Mesendoderm (in vitro differentiated cells): ENCODE data around the gene PPP2R3B.

Source experiments
- DNase-seq: peaks from one replicate; pipeline ENCODE4 v3.0.0; 2013
- H2AK5ac ChIP-seq: 2 replicates; pipeline ENCODE4 v1.6.1; 2013; ENCODE audit warnings: low read length, inconsistent platforms
- H2BK120ac ChIP-seq: 2 replicates; pipeline ENCODE4 v1.6.1; 2013; ENCODE audit warnings: low read depth, mild to moderate bottlenecking, low read length, moderate library complexity, mixed read lengths
- H2BK15ac ChIP-seq: replicated peaks from 2 replicates; pipeline ENCODE4 v1.6.1; 2013; ENCODE audit warnings: low read depth, mild to moderate bottlenecking, moderate library complexity
- H2BK5ac ChIP-seq: 2 replicates; pipeline ENCODE4 v1.6.1; 2013; ENCODE audit warnings: low read length, inconsistent platforms
- H3K18ac ChIP-seq: 2 replicates; pipeline ENCODE4 v1.6.1; 2013; ENCODE audit warnings: mild to moderate bottlenecking, low read length, mixed read lengths
- H3K23ac ChIP-seq: one replicate; pipeline ENCODE4 v1.6.1; 2013; ENCODE audit warnings: low read length
- H3K27ac ChIP-seq: 2 replicates; pipeline ENCODE4 v1.5.1; 2013; ENCODE audit warnings: low read depth, mild to moderate bottlenecking, inconsistent platforms, low read length, moderate library complexity
- H3K27me3 ChIP-seq: 2 replicates; pipeline ENCODE4 v1.6.1; 2013; ENCODE audit warnings: low read length, control low read depth, mild to moderate bottlenecking, inconsistent platforms; ENCODE audit not compliant: insufficient read depth, poor library complexity
- H3K36me3 ChIP-seq: 2 replicates; pipeline ENCODE4 v1.6.1; 2013; ENCODE audit warnings: low read length, inconsistent platforms; ENCODE audit not compliant: control insufficient read depth, insufficient read depth
- H3K4ac ChIP-seq: one replicate; pipeline ENCODE4 v1.6.1; 2013; ENCODE audit warnings: low read depth, mild to moderate bottlenecking, low read length, moderate library complexity
- H3K4me1 ChIP-seq: 2 replicates; pipeline ENCODE4 v1.6.1; 2013; ENCODE audit warnings: low read depth, low read length, inconsistent platforms; ENCODE audit not compliant: control insufficient read depth
- H3K4me2 ChIP-seq: 2 replicates; pipeline ENCODE4 v1.6.1; 2013; ENCODE audit warnings: low read length
- H3K4me3 ChIP-seq: 2 replicates; pipeline ENCODE4 v1.5.1; 2013; ENCODE audit warnings: mild to moderate bottlenecking, low read length
- H3K56ac ChIP-seq: one replicate; pipeline ENCODE4 v1.6.1; 2013; ENCODE audit warnings: low read length
- H3K79me1 ChIP-seq: 2 replicates; pipeline ENCODE4 v1.6.1; 2013; ENCODE audit warnings: low read length, inconsistent platforms
- H3K79me2 ChIP-seq: 2 replicates; pipeline ENCODE4 v1.6.1; 2013; ENCODE audit warnings: mild to moderate bottlenecking, low read length; ENCODE audit not compliant: control insufficient read depth, insufficient read depth
- H3K9ac ChIP-seq: 2 replicates; pipeline ENCODE4 v1.6.1; 2013; ENCODE audit warnings: low read length, inconsistent platforms
- H4K5ac ChIP-seq: one replicate; pipeline ENCODE4 v1.6.1; 2013; ENCODE audit warnings: low read length
- H4K8ac ChIP-seq: one replicate; pipeline ENCODE4 v1.6.1; 2013; ENCODE audit warnings: low read depth, mild to moderate bottlenecking, control low read depth, low read length, moderate library complexity
- WGBS: extraction: QIAGEN DNeasy Blood & Tissue Kit; methylation state at CpG from one replicate; pipeline ENCODE4 v1.1.7; 2013; ENCODE audit warnings: low lambda C conversion rate, missing lambda C conversion rate; ENCODE audit not compliant: insufficient coverage; ENCODE audit errors: extremely low coverage; 5-methylcytosine and 5-hydroxymethylcytosine counted together

Gene PPP2R3B

GRCh38 chrX:341541-342101 lies 45.1 kb downstream of the PPP2R3B start:
- H2BK5ac ChIP-seq: no peak overlapping the region
- H3K79me1 ChIP-seq: no peaks in the 10 kb centered on the region
- WGBS: no CpG with 5 or more reads among the region's 36 CpGs
- no peaks in the 10 kb centered on the region for H3K27me3 ChIP-seq
- H4K8ac ChIP-seq: no peak overlapping the region
- H3K4me3 ChIP-seq: no peak overlapping the region
- no peak overlapping the region for H2AK5ac ChIP-seq
- H3K56ac ChIP-seq: no peak overlapping the region
- no peaks in the 10 kb centered on the region for H3K4me1 ChIP-seq
- no peak overlapping the region for H3K18ac ChIP-seq
- H3K23ac ChIP-seq: no peak overlapping the region
- H4K5ac ChIP-seq: no peak overlapping the region
- no peak for DNase-seq
- H3K36me3 ChIP-seq: no peaks in the 10 kb centered on the region
- H3K9ac ChIP-seq: no peak overlapping the region
- no peak overlapping the region for H2BK120ac ChIP-seq
- H3K27ac ChIP-seq: no peak overlapping the region
- no peak overlapping the region for H2BK15ac ChIP-seq
- H3K4ac ChIP-seq: no peak overlapping the region
- no peak overlapping the region for H3K4me2 ChIP-seq
- no peaks in the 10 kb centered on the region for H3K79me2 ChIP-seq

DNA sequence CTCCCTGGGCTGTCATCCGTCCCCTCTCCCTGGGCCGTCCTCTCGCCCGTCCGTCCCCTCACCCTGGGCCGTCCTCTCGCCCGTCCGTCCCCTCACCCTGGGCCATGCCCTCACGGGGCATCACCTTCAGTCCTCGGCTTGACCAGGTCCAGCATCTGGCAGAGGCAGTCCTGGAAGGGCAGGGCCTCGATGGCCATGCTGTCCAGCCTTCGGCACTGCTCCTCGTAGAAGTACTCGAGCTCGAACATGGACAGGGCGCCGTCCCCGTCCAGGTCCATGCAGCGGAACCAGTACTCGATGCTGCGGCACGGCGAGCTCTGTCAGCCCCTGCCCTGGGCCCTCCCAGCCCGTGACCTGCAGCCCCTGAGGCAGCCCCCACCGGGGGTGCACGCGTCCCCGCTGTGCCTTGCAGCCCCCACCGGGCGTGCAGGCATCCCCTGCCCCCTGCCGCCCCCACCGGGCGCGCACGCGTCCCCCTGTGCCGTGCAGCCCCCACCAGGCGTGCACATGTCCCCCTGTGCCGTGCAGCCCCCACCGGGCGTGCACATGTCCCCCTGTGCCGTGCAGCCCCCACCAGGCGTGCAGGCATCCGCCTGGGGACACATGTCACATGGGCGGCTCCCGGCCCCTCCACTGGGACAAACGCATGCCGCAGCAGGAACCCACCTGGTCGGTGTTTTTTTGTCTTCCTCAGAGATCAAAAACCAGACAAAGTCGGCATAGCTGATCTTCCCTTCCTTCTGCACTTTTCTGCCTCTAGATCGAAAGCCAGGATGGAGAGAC lies 45.9 kb downstream of the PPP2R3B start:
- no peak overlapping the region for H3K4me2 ChIP-seq
- no peak overlapping the region for H3K23ac ChIP-seq
- H3K9ac ChIP-seq: no peak overlapping the region
- no peak overlapping the region for H3K18ac ChIP-seq
- H3K27me3 ChIP-seq: no peaks in the 10 kb centered on the region
- DNase-seq: no peak
- H2BK5ac ChIP-seq: no peak overlapping the region
- H4K8ac ChIP-seq: no peak overlapping the region
- peaks cover 1% of the 10 kb centered on the region for H3K36me3 ChIP-seq
- H3K4ac ChIP-seq: no peak overlapping the region
- no CpG with 5 or more reads among the region's 52 CpGs for WGBS
- no peak overlapping the region for H2BK15ac ChIP-seq
- H4K5ac ChIP-seq: no peak overlapping the region
- H3K79me2 ChIP-seq: no peaks in the 10 kb centered on the region
- H3K56ac ChIP-seq: no peak overlapping the region
- H3K4me3 ChIP-seq: no peak overlapping the region
- H2BK120ac ChIP-seq: no peak overlapping the region
- H2AK5ac ChIP-seq: no peak overlapping the region
- H3K27ac ChIP-seq: no peak overlapping the region
- no peaks in the 10 kb centered on the region for H3K79me1 ChIP-seq
- H3K4me1 ChIP-seq: no peaks in the 10 kb centered on the region

DNA sequence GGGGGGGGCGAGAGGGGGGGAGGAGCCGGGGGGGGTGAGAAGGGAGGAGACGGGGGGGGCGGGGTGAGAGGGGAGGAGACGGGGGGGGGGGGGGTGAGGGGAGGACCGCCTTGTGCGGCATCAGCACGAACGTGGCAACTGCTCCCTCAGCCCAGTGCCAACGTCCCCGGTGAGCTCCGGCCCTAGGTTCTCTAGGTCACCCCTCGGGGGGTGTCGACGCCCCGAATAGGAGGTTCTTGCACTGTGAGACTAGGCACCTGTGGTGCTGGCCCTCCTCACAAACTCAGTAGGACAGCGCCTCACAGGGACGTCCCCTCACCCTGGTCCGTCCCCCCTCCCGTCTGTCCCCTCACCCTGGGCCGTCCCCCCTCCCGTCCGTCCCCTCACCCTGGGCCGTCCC lies 46.6 kb downstream of the PPP2R3B start:
- no peak overlapping the region for H3K56ac ChIP-seq
- no peaks in the 10 kb centered on the region for H3K27me3 ChIP-seq
- no peak overlapping the region for H2BK120ac ChIP-seq
- H3K4ac ChIP-seq: no peak overlapping the region
- no peak overlapping the region for H2BK15ac ChIP-seq
- H3K4me2 ChIP-seq: no peak overlapping the region
- no peak for DNase-seq
- H2AK5ac ChIP-seq: no peak overlapping the region
- no peak overlapping the region for H4K5ac ChIP-seq
- H2BK5ac ChIP-seq: no peak overlapping the region
- H3K27ac ChIP-seq: no peak overlapping the region
- H3K79me1 ChIP-seq: no peaks in the 10 kb centered on the region
- H3K9ac ChIP-seq: no peak overlapping the region
- whole genome bisulfite sequencing: no CpG with 5 or more reads among the region's 24 CpGs
- no peaks in the 10 kb centered on the region for H3K4me1 ChIP-seq
- H3K79me2 ChIP-seq: no peaks in the 10 kb centered on the region
- no peak overlapping the region for H3K18ac ChIP-seq
- H3K36me3 ChIP-seq: peaks cover 1% of the 10 kb centered on the region
- no peak overlapping the region for H3K4me3 ChIP-seq
- no peak overlapping the region for H3K23ac ChIP-seq
- no peak overlapping the region for H4K8ac ChIP-seq

- no peak overlapping the region for H3K56ac ChIP-seq
- H3K79me2 ChIP-seq: no peaks in the 10 kb centered on the region
- H2BK15ac ChIP-seq: no peak overlapping the region
- no peak overlapping the region for H3K4me2 ChIP-seq
- H2BK120ac ChIP-seq: no peak overlapping the region
- no peaks in the 10 kb centered on the region for H3K4me1 ChIP-seq
- H2BK5ac ChIP-seq: no peak overlapping the region
- WGBS: no CpG with 5 or more reads among the region's 44 CpGs
- H3K4me3 ChIP-seq: no peak overlapping the region
- no peak overlapping the region for H2AK5ac ChIP-seq
- no peak overlapping the region for H3K27ac ChIP-seq
- no peak overlapping the region for H3K18ac ChIP-seq
- H3K36me3 ChIP-seq: peaks cover 1% of the 10 kb centered on the region
- no peak overlapping the region for H3K9ac ChIP-seq
- H3K79me1 ChIP-seq: no peaks in the 10 kb centered on the region
- no peak overlapping the region for H4K8ac ChIP-seq
- no peaks in the 10 kb centered on the region for H3K27me3 ChIP-seq
- H3K23ac ChIP-seq: no peak overlapping the region
- H4K5ac ChIP-seq: no peak overlapping the region
- no peak overlapping the region for H3K4ac ChIP-seq
- peak; percentile 38 for DNase-seq
Observed at GRCh38 chrX:338836-339400, 47.8 kb downstream of the PPP2R3B start.

DNA sequence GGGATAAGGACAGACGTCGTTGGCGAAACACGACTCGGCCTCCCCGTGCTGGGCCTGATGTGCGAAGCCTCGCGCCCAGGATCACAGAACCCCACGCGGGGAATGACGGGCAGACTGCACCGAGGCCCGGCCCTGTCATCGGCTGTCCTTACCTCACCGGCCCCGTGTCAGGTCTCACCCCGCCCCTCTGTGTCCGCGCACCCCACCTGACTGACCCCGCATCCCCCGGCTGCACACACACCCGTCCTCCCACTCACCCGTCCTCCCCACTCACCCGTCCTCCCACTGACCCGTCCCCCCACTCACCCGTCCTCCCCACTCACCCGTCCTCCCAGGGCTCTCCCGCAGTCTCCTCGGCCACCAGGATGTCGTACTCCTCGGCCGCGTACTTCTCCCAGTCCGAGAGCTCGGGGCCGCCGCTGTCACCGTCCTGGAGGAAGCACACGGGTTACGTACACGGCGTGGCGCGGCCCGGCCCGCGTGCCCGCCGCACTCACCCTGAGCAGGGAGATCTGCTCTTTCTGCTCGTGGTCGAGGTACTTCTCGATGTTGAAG lies 48.3 kb downstream of the PPP2R3B start:
- H3K4me3 ChIP-seq: no peak overlapping the region
- H3K79me2 ChIP-seq: no peaks in the 10 kb centered on the region
- no peak overlapping the region for H2BK5ac ChIP-seq
- no peaks in the 10 kb centered on the region for H3K79me1 ChIP-seq
- DNase-seq: no peak
- no peak overlapping the region for H3K18ac ChIP-seq
- WGBS: no CpG with 5 or more reads among the region's 53 CpGs
- no peak overlapping the region for H3K23ac ChIP-seq
- H2AK5ac ChIP-seq: no peak overlapping the region
- no peak overlapping the region for H4K5ac ChIP-seq
- peaks cover 1% of the 10 kb centered on the region for H3K36me3 ChIP-seq
- H3K27me3 ChIP-seq: no peaks in the 10 kb centered on the region
- H2BK120ac ChIP-seq: no peak overlapping the region
- no peak overlapping the region for H3K27ac ChIP-seq
- H3K4ac ChIP-seq: no peak overlapping the region
- H2BK15ac ChIP-seq: no peak overlapping the region
- H3K4me2 ChIP-seq: no peak overlapping the region
- no peak overlapping the region for H3K56ac ChIP-seq
- H4K8ac ChIP-seq: no peak overlapping the region
- no peaks in the 10 kb centered on the region for H3K4me1 ChIP-seq
- no peak overlapping the region for H3K9ac ChIP-seq
